Keratinocyte (primary cell): ENCODE results near the gene GSTT4. TPM values are rescaled to one million over a fixed set of nuclear protein-coding genes. Genes with fewer than 3 reads are reported as not detected.

Experiments used
- DNase-seq: peaks from one replicate; pipeline ENCODE4 v3.0.0-alpha.2; 2011; ENCODE audit warnings: low read depth, missing footprints, low spot score
- FAIRE-seq: peaks from 2 replicates; lab custom pipeline; 2011; peaks lifted over from hg19 to GRCh38; lab: Jason Lieb, UNC
- H2AFZ ChIP-seq: 2 replicates; pipeline ENCODE4 v1.6.0; 2012; ENCODE audit warnings: low read length, control low read depth, inconsistent platforms; ENCODE audit not compliant: control insufficient read depth
- H3K27ac ChIP-seq: 2 replicates; pipeline ENCODE4 v1.5.1; 2011; ENCODE audit warnings: low read length; ENCODE audit not compliant: control insufficient read depth, insufficient read depth
- H3K27me3 ChIP-seq: 3 replicates; pipeline ENCODE4 v1.6.0; 2011; ENCODE audit warnings: low read length; ENCODE audit not compliant: control insufficient read depth, insufficient read depth; ENCODE audit errors: extremely low read depth
- H3K36me3 ChIP-seq, 2 experiments: 2 replicates in 1 of 2; 3 replicates in 1 of 2; pipeline ENCODE4 v1.5.1; 2011; ENCODE audit warnings: low read length in 2 of 2, mild to moderate bottlenecking in 1 of 2; ENCODE audit not compliant: control insufficient read depth in 2 of 2, insufficient read depth in 2 of 2; ENCODE audit errors: extremely low read depth in 1 of 2
- H3K4me1 ChIP-seq: 3 replicates; pipeline ENCODE4 v1.5.1; 2011; ENCODE audit warnings: low read length; ENCODE audit not compliant: control insufficient read depth, insufficient read depth; ENCODE audit errors: extremely low read depth
- H3K4me2 ChIP-seq: 3 replicates; pipeline ENCODE4 v1.6.0; 2011; ENCODE audit warnings: low read depth, low read length; ENCODE audit not compliant: control insufficient read depth, insufficient read depth; ENCODE audit errors: extremely low read depth
- H3K4me3 ChIP-seq, 3 experiments: fragments of 200-600 bp in 1 of 3; sonication (generic) in 1 of 3; 2 replicates in 2 of 3; 3 replicates in 1 of 3; pipeline ENCODE4 v1.5.1; 2011 to 2016; ENCODE audit warnings: low read length in 3 of 3, mild to moderate bottlenecking in 3 of 3, control low read depth in 2 of 3, inconsistent platforms in 1 of 3, low read depth in 1 of 3, mixed read lengths in 1 of 3, mixed run types in 1 of 3, moderate library complexity in 1 of 3; ENCODE audit not compliant: control insufficient read depth in 2 of 3, insufficient read depth in 2 of 3; ENCODE audit errors: extremely low read depth in 1 of 3
- H3K79me2 ChIP-seq: 2 replicates; pipeline ENCODE4 v1.6.0; 2012; ENCODE audit warnings: low read length; ENCODE audit not compliant: control insufficient read depth, insufficient read depth
- H3K9ac ChIP-seq: 3 replicates; pipeline ENCODE4 v1.6.0; 2011; ENCODE audit warnings: low read length; ENCODE audit not compliant: control insufficient read depth, insufficient read depth; ENCODE audit errors: extremely low read depth
- H3K9me1 ChIP-seq: 3 replicates; pipeline ENCODE4 v1.6.0; 2011; ENCODE audit warnings: low read length; ENCODE audit not compliant: control insufficient read depth, insufficient read depth; ENCODE audit errors: extremely low read depth
- H3K9me3 ChIP-seq: 2 replicates; pipeline ENCODE4 v1.5.1; 2012; ENCODE audit warnings: low read depth, low read length; ENCODE audit not compliant: control insufficient read depth
- H4K20me1 ChIP-seq: 3 replicates; pipeline ENCODE4 v1.6.0; 2011; ENCODE audit warnings: low read length; ENCODE audit not compliant: control insufficient read depth, insufficient read depth; ENCODE audit errors: extremely low read depth
- CTCF ChIP-seq, 3 experiments: IDR thresholded peaks in 1 of 3; conservative IDR thresholded peaks in 1 of 3; optimal IDR thresholded peaks in 1 of 3; 2 replicates in 2 of 3; 3 replicates in 1 of 3; pipeline versions ENCODE3 to v1.5.1; 2011; ENCODE audit warnings: low read length in 3 of 3, mild to moderate bottlenecking in 3 of 3, moderate library complexity in 2 of 3, control low read depth in 1 of 3, inconsistent platforms in 1 of 3; ENCODE audit not compliant: insufficient read depth in 2 of 3; ENCODE audit errors: extremely low read depth in 1 of 3
- EZH2 ChIP-seq: IDR thresholded peaks from one replicate; pipeline ENCODE4 v1.6.1; 2012; ENCODE audit warnings: inconsistent platforms, mild to moderate bottlenecking, low read length, moderate library complexity
- dilution Hi-C: fragments of 300-500 bp; cut with MboI; formaldehyde crosslinking; loops from one replicate; pipeline ENCODE4 v1.7.0; 2020; ENCODE audit warnings: low sequenced_read_pairs; ENCODE audit not compliant: extremely low pct_ligation_motif_present
- polyA plus RNA-seq, 5 experiments: library from polyadenylated mRNA; depleted of rRNA in 3 of 5; stranded (reverse) in 3 of 5; stranded (forward) in 1 of 5; unstranded in 1 of 5; fragments of >200 nt; gene quantifications; 1 replicate in 1 of 5; 2 replicates in 3 of 5; 3 replicates in 1 of 5; pipeline versions ENCODE4 v1.2.1 to v1.2.3, GENCODE V29; 2011 to 2012; ENCODE audit warnings: missing spikeins in 2 of 5, low read depth in 1 of 5, low replicate concordance in 1 of 5

GSTT4 gene
- polyA plus RNA-seq, 1 donor (not counting 4 experiments of a cell fraction or from before 2014, with no cell fraction given), result not detected

GRCh38 chr22:24008022-24008283 lies 2.7 kb upstream of the GSTT4 start:
- no peak for TF ChIP-seq EZH2
- TF ChIP-seq CTCF (optimal IDR thresholded peaks at IDR 0.05 in 1 of 3, IDR thresholded peaks at IDR 0.05 in 1 of 3, conservative IDR thresholded peaks at IDR 0.05 in 1 of 3; ENCODE audit: extremely low read depth in 1 of 3, insufficient read depth in 2 of 3, low read length in 3 of 3), result no peak
- Histone ChIP-seq H3K9me1 (no peaks in the 10 kb centered on the region), H4K20me1 (no peaks in the 10 kb centered on the region), H3K9me3 (no peaks in the 10 kb centered on the region), H2AFZ (no peak overlapping the region), H3K27me3 (no peaks in the 10 kb centered on the region), H3K27ac (no peak overlapping the region), H3K4me1 (no peaks in the 10 kb centered on the region), H3K4me3 (no peak overlapping the region), H3K9ac (no peak overlapping the region), H3K4me2 (no peak overlapping the region), H3K36me3 (no peaks in the 10 kb centered on the region), H3K79me2 (peaks cover 17% of the 10 kb centered on the region)
- DNase-seq (no peak), FAIRE-seq (no peak)
- dilution Hi-C loops, result no loop called here

GRCh38 chr22:24007253-24008021 lies 2.2 kb upstream of the GSTT4 start:
- H3K27me3 ChIP-seq, result no peaks in the 10 kb centered on the region
- FAIRE-seq, result no peak
- dilution Hi-C loops, result no loop called here
- H3K9ac ChIP-seq, result no peak overlapping the region
- TF ChIP-seq EZH2 (no peak), CTCF (optimal IDR thresholded peaks at IDR 0.05 in 1 of 3, IDR thresholded peaks at IDR 0.05 in 1 of 3, conservative IDR thresholded peaks at IDR 0.05 in 1 of 3; ENCODE audit: extremely low read depth in 1 of 3, insufficient read depth in 2 of 3, low read length in 3 of 3) (no peak)
- no peak for DNase-seq
- H4K20me1 ChIP-seq, result no peaks in the 10 kb centered on the region
- H3K36me3 ChIP-seq, result no peaks in the 10 kb centered on the region
- peaks cover 12% of the 10 kb centered on the region for H3K79me2 ChIP-seq
- H3K9me3 ChIP-seq, result no peaks in the 10 kb centered on the region
- no peak overlapping the region for H3K4me3 ChIP-seq
- H2AFZ ChIP-seq, result no peak overlapping the region
- no peak overlapping the region for H3K4me2 ChIP-seq
- no peak overlapping the region for H3K27ac ChIP-seq
- no peaks in the 10 kb centered on the region for H3K4me1 ChIP-seq
- H3K9me1 ChIP-seq, result no peaks in the 10 kb centered on the region
